NCI-H1092 (cell line): ENCODE results near the gene ADORA2A.

Experiments used
- DNase-seq: peaks from one replicate; lab custom pipeline; 2025; lab: John Stamatoyannopoulos, UW

Gene ADORA2A

DNA sequence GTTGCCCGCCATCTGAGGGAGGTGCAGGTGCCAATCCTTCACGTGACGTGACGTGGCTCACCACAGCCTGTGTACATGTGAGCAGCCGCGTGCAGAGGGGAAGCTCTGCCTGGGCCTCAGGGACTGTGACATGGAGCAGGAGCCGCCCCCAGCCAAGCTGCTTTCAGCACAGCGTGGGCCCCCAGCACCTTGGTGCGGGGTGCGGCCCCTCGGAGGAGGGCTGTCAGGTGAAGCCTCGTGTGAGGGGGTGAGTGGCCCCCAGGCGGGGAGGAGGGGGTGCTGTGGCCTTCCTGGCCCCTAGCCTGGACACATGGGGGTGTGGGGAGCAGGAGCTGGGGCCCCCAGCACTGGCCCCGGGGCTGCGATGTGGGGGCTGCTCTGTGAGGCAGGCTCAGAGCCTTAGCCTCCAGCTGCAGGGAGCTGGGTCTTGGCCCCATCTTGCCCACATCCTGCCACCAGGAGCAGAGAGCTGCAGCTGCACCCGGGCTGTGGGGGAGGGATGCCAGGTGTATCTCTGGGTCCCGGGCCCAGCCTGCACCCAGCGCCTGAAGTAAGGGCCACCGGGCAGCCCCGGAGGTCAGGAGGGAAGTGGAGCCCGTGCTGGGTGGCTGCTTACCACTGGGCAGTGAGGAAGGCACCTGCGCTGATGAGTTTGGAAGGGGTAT, at the start of gene ADORA2A:
TSS of gene ADORA2A (plus strand) at position 100 of the 665 bp plus-strand sequence. CDS start 5,806 bp downstream, outside the sequence.
- DNase-seq: no peak

DNA sequence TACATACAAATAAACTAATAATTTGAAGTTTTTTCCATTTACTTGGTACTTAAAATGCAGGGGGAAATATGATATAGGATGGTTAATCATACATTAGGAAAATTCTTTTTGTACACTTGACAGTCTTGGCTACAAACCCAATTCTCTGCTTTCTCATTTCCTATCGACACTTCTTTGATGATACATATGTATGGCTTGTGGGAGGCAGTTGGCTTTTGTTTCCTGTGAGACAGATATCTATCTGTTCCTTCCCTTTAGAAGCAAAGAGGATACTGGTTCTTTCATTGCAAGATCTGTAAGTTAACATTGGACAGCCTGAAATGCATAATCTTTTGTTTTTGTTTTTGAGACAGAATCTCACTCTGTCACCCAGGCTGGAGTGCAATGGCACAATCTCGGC, 47.9 kb upstream of the ADORA2A start:
- no peak for DNase-seq

DNA sequence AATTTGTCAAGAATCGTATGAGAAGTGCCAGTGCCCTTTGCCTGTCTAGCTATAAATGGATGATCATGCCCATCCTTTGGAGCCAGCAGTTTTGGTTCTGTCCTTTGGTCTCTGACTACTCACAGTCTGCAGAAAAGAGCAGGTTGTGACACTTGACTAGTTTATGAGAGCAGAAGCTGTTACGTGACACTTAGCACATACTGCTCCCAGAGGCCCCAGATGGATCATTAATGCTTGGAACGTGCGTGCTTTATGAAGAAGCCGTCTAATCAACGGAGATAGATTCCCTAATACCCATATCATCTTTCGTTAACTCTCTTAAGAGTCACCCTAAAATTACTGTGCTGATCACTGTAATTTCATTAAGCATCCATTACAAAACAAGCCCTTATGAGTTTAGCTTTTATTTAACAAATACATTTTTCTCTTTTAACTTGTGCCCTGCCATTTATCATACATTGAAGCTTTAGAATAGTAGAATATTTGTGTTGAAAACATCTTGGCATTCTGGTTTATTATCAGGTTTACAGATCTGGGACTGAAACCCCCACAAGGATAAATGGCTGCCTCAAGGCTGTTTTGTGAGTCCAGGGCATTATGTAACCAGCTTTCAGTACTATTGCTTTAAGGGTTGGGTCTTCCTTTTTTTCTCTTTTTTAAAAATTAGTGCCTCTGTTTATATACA, 47.0 kb upstream of the ADORA2A start:
- peak; percentile 58 for DNase-seq

DNA sequence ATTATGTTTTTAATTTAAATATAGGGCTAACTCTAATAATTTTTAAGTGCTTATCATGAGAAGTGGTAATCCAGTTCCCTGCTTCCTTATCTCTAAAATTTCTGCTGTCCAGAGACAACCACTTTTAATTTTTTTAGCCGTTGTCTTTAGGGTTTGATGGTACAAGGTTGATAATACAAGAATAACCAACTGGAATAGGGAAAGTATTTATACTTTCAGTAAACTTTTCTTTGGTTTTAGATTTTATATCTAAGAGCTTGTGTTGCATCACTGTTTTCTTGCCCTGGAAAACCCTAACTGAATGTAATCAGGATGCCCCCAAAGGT, 46.5 kb upstream of the ADORA2A start:
- DNase-seq: no peak

DNA sequence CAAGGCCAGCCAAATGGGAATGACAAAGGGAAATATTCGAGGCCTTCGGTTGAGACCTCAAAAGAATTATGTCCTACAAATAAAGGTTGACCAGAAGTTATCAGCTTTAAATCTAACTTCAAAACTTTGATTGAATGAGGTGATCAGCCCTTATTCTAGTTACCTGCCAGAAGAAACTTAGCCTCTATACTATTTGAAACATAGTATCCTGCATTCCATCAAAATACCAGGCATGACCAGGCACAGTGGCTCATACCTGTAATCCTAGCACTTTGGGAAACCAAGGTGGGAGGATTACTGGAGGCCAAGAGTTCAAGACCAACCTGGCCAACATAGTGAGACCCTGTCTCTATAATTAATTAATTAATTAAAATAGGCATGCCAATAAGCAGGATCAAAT, 44.3 kb upstream of the ADORA2A start:
- DNase-seq: no peak

DNA sequence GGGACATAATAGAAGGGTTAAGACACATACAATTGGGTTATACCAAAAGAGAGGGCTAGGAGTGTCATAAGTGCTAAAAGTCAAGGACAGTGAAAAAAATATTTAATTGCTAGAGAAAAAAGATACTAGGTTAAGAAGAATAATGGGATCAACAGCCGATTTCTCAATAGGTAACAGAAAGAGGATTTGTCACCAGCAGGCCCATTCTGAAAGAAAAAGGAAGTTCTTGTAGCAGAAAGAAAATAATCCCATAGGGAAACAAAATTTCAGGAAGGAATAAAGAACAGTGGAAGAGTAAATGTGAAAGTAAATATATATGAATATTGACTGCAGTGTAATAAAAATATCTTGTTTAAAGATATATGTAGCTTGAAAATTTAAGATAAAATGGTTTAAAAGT, 43.3 kb upstream of the ADORA2A start:
- no peak for DNase-seq

DNA sequence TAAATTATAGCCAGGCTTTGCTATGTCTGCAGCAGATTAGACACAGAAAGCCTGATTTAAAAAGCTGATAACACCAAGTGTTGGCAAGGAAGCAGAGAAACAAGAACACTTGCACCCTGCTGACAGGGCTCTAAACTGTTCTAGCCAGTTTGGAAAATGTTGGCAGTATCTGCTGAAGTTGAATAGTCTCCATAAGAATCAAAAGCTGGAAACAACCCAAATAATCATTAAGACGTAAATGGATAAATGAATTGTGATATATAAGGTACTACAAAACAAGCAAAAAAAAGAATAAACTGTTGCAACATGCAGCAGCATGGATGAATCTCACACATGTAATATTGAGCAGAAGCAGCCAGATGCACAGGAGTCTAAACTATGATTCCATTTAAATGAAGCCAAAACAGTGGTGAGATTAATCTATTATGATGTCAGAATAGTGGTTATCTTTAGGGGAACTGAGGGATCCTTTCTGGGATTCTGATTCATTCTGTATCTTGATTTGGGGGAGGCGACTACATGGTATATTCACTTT, 40.4 kb upstream of the ADORA2A start:
- no peak for DNase-seq

DNA sequence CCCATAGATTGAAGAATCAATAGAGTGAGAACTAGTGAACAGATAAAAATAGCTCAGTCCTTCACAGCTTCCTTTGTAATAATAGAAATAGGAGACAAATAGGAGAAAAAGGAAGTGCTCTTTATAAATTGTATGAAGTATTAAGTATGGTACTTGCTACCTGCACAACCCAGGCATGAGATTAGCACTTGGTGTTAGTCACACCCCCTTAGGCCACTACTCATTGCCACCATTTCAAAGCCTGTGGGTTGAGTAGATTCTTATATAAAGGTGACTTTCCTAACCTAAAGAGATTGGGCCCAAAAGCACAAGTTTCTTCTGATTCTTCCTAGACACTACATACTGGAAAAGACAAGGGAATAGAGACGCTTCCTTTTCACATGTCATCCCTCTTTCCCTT, 37.7 kb upstream of the ADORA2A start:
- DNase-seq: no peak

DNA sequence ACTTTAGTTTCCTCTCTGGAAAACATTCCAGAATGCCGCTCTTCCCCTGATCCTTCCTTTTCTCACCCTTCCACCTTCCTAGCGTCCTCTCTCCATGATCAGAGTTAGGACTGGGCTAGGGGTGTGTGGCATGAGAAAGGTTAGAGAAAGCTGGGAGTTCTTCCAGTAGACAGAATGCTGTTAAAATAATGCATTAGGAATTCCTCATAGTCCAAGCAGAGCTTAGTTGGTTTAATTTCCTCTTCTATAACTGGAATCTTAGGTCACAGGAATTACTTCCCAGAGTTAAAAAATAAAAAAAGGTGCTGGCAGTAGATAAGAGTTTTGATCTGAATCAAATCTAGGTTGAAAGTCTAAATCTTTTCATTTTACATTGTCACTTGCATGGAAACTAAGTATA, 37.2 kb upstream of the ADORA2A start:
- DNase-seq: no peak

DNA sequence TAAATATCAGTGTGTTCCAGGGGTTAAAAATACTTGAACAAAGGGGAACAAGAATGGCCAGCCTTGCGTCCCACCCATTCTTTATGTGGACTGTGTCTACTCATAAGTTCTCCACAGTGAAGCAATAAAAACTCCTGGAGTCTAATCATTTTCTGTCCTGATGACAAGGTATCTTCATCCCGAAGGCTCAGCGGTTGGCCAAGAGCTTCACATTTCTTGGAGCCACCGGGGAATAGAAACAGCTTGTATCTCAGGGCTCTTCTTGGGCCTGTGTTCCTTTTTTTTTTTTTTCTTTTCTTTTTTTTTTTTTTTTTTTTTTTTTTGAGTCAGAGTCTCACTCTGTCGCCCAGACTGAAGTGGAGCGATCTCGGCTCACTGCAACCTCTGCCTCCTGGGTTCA, 36.8 kb upstream of the ADORA2A start:
- no peak for DNase-seq

DNA sequence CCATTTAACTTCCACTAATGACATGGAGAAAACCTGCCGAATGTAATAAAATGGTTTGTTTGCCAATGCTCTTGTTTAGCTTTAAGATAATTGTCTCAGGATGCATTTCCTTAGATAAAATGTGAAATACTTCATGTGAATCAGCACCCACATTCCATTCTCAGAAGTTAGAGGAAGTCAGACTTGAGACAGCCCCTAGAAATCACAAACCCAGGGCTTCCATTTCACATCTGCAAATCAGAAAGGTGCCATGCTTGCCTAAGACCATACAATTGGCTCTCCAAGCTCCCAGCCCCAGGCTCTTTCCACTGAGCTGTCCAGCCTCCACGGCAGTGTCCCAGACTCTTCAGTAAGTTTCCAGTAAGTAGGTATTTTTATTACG, 35.6 kb upstream of the ADORA2A start:
- DNase-seq: no peak

DNA sequence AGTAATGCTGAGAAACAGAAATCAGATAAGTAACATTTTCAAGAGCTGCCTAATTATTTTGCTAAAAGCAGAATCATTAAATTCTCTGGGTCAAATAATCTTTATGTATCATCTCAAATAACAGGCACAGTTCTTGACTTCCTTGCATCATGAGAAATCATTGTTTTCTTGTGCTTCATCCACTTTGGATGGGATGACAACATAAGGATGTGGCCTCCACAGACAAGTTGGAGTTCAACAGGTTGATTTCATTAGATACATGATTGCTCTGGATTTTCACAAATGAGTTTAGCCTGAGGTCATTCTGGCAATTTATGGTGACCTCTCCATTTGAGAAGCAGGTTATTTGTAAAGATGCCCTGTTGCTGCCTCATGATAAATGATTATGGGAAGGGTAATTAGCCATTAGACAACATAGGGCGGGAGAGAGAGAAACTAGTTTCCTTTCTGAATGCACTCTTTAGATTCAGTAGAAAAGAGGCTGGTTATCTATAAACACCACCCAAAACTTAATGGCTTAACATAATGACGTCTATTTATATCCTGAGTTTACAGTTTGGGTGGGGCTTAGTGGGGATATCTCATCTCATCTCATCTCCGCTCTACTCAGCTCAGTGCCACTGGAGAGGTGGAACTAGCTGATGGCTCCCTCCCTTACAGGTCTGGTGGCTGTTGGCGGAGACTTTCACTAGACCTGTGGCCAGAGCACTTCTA, 35.0 kb upstream of the ADORA2A start:
- no peak for DNase-seq

DNA sequence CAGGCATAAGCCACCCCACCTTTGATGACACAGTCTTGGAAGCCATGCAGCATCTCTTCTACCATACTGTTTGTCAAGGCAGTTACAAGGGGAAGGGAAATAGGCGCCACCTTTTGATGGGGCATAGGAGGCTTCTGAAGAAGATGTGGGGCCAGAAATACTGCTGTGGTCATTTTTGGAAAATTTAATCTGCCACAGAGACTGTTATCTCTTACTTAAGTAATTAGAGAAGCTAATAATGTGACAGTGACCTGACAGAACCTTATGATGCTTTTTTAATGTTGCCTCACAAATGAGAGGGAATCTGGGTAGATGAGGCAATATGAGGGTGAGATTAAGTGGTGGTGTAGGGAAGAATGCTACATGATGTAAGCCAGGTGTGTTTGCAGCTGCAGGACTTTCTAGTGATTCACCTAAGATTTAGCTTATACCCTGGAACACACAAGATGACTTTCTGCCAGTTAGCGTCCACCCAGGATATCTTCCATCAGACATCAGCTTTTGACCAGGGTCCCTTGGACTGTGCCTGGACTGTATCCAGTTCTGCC, 34.3 kb upstream of the ADORA2A start:
- no peak for DNase-seq

DNA sequence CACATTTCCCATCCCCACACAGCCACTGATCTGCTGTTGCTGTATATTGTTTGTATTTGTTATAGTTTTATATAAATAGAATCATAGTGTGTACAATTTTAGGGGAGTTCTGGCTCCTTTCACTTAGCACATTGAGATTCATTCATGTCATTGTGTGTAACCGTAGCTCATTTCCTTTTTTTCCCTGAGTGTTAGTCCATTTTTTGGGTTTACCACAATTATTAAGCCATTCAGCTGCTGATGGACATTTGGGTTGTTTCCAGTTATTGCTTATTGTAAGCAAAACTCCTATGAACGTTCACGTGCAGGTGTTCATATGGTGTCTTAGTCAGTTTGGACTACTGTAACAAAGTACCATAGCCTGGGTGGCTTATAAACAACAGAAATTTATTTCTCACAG, 33.6 kb upstream of the ADORA2A start:
- DNase-seq: no peak

DNA sequence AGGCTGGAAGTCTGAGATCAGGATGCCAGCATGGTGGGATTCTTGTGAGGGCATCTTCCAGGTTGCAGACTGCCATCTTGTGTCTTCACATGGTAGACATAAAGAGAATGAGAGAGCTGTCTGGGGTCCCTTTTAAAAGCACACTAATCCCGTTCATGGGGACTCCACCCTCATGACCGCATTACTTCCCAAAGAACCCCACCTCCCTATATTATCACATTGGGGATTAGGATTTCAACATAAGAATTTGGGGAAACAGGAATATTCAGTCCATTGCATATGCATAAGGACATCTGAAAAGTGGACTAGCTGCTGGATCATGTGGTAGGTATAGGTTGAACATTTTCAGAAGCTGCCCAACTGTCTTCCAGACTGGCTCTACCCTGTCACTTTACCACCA, 33.1 kb upstream of the ADORA2A start:
- no peak for DNase-seq

DNA sequence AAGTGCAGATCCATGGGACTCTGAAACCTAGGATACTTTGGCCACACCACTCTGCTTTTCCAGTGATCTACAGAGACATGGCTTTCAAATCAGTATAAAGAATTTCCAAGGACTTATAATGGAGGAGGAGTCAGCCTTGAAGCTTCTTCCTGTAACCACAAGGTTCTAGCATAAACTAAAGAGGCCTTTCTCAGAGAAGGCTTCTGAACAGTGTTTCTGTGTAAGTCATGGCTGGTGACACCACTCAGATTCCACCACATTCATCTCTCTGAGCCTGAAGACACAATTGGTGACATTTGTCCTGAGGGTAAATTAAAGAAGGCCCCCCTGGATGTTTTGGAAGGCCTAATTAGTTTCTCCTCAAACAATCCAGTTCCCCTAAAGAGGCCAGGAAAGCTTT, 29.0 kb upstream of the ADORA2A start:
- no peak for DNase-seq

DNA sequence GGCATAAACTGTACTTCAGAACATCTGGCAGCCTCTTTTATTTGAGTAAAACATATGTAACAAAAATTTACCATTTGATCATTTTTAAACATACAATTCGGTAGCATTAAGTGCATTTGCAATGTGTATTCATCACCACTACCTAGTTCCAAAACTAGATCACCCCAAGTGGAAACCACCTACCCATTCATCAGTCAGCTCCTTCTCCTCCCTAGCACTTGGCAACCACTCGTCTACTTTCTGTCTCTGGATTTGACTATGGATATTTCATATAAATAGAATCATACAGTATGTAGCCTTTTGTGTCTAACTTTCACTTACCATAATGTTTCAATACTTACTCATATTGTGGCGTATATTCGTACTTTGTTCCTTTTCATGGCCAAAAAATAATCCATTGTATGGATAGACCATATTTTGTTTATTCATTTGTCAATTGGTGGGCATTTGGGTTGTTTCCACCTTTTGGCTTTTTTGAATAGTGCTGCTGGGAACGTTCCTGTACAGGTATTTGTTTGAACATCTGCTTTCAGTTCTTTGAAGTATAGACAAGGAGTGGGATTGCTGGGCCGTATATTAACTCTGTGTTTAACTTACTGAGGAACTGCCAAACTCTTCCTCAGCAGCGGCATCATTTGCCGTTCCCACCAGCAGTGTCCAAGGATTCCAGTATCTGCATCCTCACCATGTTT, 27.2 kb upstream of the ADORA2A start:
- DNase-seq: no peak

DNA sequence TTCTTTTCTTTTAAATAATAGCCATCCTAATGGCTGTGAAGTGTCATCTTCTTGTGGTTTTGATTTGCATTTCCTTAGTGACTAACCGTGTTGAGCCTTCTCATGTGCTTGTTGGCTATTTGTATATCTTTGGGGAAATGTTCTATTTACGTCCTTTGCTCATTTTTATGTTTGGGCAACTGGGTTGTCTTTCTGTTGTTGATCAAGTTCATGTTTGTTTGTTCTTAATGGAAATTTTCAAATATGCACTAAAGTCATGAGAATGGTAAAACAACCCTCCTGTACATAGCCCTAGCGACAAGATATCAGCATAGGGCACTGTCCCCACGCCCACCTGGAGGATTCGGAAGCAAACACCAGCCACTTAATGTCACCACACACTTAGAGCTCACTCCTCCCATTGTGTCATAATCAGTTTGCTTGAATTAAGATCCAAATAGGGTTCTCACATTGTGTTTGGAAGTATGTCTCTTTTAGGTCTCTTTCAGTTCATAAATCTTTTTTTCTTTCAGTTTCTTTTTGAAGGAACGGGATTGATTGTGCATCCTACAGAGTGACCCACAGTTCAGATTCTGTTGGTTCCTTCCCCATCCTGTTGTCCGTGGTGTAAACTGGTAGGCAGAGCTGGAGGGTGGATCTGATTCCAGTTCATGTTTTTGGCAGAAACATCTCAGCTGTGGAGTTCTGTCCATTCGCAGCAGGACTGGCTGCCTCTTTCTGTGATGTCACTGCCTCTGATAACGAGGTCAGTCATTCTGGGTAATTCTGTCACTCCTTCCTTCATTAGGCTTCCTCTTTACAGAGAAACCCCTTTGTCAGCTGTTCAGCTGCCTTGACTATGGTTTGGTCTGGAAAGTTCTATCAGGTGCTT, 26.4 kb upstream of the ADORA2A start:
- DNase-seq: no peak

DNA sequence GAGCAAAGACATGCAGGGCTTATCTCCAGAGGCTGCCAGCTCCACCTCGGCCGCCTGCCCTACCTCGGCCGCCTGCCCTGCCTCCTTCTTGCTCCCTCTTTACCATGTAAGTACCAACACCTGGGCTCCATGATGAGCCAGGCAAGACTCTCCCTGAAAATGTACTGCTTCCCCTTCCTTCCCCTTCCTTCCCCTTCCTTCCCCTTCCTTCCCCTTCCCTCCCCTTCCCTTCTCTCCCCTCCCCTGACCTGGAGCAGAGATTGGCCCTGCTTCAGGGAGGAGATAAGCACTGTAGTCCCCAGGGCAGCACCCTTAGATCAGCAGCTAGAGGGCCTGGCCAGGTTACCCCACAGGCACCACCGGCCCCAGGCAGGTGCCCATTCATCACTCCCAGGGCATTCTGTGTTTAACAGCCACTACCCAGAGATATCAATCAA, 25.4 kb upstream of the ADORA2A start:
- DNase-seq: no peak

DNA sequence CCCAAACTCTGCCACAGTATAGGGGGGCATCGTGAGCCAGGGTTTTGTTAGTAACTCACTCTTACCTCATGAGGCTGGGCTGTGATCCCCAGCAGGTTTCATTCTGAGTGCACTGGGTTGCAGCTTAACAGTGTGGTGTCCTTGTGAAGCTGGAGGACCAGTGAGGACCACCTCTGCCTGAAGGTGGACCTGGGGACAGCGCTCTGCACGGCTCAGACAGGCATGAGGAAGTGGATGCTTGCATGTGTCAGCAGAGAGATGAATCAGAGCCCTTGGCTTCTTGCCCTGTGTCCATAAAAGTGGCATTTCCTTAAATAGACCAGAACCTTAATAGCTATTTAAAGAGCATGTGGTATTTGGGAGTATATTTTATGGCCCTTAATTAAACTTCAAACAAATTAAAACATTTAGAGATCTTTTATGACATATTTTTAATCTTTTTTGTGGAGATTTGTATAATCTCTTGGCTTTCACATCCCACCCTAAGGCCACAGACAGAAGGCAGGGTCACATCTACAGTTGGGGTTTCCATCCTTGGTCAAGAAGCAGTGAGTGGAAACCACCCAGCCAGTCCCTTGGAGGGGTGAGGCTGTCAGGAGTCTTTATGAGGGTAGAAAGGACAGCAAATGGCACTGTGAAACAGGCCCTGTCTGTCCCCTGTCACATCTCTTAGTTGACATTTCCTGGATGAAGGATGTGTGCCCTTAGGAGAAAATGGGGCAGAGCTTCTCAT, 24.8 kb upstream of the ADORA2A start:
- DNase-seq: peak; percentile 13

DNA sequence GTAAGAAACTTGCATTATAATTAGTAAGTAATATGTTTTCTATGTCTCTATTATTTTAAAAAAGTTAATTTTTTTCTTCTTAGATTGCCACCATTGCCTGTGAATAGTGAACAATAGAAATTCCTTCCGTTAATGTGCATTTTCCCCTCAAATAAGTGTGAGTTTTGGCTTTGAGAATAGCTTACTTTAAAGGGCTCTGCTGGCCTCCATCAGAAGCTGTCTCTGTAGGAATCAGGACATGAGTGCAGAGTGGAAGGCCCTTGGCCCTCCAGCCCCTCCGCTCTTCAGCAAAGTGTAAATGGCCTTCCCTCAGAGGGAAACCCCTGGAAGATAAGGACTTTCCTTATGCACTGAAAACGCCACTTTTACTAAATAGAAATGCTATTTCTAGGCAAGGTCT, 24.1 kb upstream of the ADORA2A start:
- no peak for DNase-seq
